Endometrium (tissue), 2 donors: ENCODE data around the gene COL18A1.

Experiments used
- FAIRE-seq: peaks from 2 replicates; lab custom pipeline; 2012; peaks lifted over from hg19 to GRCh38; lab: Jason Lieb, UNC
- donor health status: control.
- donor health status: control.

COL18A1 gene

DNA sequence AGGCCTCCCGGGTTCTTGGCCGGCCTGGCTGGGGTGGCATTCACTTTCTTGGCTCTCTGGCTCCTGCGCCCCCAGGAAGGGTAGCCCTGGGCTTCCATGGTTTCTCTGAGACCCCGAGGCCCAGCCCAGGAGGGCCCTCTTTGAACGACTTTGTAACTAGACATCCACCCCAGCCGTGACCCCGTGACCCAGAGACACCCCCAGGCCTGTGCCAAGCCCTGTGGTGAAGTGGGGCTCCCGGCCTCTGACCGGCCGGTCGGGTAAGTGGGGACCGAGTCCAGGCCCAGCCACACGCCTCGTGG is 64.0 kb downstream of the COL18A1 start:
- no peak for FAIRE-seq

DNA sequence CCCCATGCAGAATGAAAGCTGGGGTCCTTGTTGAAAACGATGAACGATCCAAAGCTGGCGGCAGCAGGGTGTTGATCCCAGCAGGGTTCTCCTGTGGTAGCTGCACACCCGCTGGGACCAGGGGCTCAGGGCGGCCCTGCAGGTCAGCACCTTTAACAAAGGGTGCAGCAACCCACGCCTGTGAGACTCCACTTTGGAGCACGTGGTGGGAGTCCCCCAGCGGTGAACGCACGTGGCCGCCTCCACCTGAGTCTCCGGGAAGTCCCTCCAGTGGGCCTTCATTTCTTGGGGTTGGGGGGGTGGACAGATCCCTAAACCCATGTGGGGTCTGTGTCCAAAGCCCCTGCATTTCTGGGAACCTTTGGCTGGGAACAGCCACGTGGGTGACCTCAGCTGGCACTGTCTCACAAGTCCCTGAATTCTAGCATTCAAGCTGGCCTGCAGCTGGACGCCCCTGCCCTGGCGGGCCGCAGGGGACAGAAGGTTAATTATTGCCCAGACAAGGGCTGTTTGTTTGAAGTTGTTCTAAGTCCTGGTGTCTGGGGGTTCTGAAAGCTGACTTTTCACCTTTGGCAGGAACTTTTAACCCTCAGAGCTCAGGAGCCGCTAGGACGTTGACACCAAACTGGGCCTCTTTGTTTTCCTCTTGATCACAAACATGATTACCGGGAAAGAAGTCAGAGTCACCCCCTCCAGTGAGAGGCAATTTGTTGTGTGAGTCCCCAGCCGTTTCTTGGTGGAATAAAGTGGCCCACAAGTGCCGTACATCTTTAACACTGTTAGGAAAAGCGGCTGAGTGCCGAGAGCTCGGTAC is 64.5 kb downstream of the COL18A1 start:
- FAIRE-seq = no peak

DNA sequence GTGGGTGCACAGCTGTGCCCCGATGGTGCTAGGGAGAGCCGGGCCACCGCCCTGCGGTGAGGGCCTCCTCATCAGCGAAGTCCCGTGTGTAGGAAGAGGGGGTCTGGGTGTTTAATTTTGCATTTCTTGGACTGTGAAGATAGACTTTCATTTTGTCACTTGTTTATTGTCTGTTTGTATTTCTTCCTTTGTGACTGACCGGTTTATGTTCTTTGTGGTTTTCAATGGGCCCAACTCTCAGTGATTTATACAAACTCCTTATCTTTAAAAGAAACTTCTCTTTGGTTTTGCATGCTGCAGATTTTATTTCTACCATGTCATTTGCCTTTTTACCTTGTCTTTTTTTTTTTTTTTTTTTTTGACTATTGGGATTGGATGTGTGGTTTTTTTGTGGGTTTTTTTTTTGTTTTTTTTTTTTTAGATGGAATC is 65.1 kb downstream of the COL18A1 start:
- FAIRE-seq = peak; percentile 70

DNA sequence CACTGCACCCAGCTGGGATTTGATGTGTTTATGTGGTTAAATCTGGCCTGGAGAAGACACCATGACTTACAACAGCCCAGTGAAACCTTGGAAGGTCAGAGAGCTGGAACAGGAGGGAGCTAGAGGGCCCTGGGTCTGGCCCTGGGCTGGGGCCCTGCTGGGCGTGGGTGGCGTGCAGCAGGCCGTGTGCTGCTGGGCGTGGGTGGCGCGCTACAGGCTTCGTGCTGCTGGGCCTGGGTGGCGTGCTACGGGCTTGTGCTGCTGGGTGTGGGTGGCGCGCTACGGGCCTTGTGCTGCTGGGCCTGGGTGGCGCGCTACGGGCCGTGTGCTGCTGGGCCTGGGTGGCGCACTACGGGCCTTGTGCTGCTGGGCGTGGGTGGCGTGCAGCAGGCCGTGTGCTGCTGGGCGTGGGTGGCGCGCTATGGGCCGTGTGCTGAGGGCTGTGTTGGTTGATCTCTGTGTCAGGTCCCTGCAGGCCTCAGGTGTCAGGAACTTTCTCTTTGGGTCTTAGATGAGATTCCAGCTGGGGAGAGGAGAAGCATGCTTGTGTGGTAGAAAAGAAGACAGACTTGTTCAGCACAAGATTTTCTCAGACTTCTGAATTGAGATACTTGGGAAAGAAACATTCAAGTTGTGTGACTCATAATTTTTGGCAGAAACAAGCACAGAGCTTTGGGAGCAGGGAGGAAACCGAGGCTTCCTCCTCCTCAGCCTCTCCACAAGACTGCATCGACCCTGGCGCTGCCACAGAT is 66.0 kb downstream of the COL18A1 start:
- peak; percentile 59 for FAIRE-seq

DNA sequence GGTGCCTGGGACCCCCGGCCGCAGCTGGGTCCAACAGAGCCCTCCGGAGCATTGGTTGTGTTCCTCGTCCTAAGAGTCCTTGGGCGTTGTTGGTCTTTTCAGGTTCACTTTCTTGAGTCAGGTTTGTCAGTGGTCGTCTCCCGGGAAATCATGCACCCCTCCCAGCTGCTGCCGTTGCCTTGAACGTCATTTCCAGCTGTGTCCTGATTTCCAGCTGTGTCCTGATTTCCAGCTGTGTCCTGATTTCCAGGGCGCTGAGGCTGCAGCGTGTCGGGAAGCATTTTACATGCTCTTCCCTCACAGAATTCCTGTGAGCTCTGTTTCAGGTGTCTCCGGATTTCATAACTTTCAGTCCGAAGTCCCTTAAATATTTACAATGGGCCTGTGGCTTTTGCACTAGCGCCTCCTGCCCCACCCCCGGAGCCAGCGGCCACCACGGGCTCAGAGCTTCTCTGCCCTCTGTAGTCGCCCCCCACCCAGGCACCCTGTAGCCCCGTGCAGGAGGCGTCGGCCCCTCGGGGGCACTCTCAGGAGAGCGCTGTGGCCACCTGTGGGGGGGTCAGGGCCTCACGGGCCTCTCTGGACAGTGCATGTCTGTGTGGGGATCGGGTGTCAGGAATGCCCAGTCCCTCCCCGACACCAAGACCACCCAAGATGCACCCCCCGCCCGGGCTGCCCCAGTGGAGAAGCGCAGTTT is 66.7 kb downstream of the COL18A1 start:
- FAIRE-seq = no peak

DNA sequence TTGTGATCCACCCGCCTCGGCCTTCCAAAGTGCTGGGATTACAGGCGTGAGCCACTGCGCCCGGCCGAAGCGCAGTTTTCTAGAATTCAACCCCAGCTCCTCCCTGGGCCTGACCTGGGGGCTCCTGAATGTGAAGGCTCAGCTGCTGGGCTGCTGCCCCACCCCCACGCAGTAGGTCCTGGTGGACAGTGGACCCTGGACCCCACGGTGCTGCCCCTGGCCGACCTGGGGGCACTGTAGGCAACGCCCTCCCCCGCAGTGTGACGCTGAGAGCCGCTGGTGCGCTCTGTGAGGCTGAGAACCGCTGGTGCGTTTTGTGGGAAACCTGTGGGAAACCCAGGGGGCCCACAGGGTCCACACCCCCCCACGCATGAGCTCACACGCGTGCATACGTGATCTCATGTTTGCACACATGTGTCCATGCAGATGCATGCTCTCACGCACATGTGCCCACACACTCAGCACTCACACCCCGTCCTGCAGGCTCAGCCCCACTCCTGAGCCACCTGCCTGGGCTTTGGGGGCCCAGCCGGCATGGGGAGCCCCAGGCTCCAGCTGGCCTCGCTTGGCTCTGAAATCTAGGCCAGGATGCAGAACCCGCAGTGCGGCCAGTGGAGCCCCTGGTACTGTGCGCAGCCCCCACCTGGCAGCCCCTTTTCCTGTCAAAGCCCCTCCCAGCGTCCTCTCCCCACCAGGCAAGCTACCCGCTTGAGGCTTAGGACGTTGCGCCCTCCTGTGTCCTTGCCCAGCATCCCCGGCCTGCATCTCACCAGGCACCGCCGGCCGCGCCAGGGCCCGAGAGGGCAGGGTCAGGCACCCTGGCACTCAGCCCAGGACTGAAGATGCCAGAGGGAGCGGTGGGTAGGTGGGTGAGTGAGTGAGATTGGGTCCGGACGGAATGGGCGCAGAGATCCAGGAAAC is 67.7 kb downstream of the COL18A1 start:
- no peak for FAIRE-seq

DNA sequence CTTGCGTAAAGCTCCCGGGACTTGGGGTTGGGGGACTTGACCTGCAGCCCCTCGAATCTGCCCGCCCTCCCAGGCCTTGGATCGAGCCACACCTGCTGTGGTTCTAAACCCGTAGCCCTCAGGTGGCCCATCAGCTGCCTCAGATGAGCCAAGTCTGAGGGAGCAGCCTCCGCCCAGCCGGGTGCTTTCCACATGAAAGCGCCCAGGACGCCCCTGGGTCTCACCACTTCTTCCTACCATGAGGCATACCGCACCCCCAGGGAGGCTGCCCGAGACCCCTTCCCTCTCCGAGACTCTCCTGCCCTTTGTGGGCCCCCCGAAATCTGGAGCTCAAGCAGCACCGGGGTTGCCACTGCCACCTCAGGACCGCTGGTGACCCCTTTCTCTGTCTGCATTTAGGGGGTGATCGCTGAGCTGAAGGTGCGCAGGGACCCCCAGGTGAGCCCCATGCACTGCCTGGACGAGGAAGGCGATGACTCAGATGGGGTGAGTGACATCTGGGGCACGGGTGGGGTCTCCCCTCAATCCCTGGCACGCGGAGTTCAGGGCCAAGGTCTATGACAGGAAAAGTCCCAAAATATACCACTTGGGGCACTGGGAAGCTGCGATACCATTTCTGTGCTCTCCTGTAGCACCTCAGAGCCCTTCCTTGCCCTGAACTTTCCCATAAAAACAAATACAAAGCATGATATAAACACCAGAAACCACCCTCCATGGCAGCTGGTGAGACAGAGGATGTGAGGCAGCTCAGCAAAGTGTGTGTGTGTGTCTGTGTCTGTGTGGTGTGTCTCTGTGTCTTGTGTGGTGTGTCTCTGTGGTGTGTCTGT is 68.7 kb downstream of the COL18A1 start:
- FAIRE-seq = no peak

DNA sequence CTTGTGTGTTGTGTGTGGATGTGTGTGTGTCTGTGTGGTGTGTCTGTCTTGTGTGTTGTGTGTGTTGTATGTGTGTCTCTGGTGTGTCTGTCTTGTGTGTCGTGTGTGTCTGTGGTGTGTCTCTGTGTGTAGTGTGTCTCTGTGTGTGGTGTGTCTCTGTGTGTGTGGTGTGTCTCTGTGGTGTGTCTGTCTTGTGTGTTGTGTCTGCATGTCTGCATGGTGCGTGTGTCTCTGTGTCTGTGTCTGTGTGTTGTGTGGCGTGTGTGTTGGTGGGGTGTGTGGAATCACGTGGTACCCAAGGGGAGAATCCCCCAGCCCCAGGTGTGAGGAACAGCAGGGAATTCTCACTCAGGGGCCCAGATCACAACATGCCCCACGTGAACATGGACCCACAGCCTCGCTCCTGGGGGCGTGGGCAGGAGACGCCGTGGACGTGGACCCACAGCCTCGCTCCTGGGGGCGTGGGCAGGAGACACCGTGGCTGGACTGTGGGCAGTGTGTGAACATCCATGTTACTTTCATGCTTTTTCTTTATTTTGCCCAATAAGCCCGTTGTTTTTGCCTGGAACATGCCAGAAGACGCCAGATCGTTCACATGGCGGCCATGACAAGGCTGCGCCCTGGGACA is 69.5 kb downstream of the COL18A1 start:
- no peak for FAIRE-seq

DNA sequence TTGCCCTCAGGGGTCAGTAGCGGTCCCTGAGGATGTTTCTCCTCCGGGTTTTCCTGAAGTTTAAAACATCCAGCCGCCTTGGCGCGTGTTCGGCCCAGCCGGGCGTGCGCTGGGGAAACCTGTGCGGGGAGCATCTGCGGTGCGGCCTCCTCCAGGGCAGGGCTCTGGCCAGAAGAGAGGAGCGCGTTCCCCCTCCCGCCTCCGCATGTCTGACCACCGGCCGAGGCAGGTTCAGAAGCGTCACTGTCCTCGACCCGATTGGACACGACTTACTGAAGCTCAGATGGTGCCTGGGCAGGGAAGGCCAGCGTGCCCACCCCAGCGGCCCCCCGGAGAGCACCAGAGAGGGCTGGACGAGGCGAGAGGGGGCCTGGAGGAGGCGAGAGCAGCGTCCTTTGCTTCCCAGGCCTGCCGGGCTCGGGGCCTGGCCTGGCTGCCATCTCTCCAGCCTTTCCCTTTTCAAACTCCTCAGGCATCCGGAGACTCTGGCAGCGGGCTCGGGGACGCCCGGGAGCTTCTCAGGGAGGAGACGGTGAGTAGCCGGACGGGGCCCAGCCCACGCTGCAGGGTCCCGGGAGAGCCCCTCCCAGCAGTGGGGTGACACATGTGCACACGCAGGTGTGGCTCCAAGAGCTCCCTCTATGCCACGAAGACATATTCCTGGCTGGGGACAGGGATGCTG is 70.2 kb downstream of the COL18A1 start:
- FAIRE-seq = no peak

DNA sequence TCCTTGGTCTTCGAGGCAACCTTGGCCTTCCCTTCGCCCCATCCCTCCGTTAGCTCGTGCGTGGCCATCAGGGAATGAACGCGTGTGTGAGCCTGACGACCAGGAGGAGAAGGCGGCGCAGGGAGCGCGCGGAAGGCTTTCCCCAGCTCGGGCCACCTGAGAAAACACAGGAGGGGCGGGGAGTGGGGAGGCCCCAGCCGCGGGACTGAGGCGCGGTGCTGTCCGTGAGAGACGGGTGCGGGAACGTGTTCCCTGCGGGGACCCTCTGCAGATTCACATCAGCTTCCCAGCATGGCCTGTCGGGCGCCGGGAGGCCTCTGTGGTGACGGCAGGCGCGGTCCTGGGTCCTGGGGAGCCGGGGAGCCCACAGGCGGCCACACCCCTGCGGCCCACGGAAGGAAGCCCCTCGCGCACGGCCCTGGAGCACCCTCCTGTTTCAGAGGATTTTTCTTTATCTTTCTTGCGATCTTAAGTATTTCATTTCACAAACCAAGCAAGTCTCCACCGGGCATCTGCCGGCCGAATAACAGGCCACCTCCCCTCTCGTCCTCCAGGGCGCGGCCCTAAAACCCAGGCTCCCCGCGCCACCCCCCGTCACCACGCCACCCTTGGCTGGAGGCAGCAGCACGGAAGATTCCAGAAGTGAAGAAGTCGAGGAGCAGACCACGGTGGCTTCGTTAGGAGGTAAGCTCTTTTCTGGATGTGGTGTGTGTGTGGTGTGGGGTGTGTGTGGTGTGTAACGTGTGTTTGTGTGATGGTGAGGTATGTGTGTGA is 71.0 kb downstream of the COL18A1 start:
- no peak for FAIRE-seq

DNA sequence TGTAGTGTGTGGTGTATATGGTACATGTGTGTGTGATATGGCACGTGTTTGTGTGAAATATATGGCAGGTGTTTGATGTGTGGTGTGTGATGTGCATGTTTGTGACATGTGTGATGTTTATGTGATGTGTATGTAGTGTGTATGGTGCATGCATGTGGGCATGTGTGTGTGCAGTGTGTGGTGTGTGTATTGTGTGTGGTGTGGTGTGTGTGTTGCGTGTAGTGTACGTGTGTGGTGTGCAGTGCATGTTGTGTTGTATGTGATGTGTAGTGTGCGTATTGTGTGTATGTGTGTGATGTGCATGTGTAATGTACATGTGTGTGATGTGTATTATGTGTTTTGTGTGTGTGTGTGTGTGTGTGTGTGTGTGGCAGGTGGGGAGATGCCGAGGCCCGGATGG is 71.6 kb downstream of the COL18A1 start:
- FAIRE-seq = no peak

DNA sequence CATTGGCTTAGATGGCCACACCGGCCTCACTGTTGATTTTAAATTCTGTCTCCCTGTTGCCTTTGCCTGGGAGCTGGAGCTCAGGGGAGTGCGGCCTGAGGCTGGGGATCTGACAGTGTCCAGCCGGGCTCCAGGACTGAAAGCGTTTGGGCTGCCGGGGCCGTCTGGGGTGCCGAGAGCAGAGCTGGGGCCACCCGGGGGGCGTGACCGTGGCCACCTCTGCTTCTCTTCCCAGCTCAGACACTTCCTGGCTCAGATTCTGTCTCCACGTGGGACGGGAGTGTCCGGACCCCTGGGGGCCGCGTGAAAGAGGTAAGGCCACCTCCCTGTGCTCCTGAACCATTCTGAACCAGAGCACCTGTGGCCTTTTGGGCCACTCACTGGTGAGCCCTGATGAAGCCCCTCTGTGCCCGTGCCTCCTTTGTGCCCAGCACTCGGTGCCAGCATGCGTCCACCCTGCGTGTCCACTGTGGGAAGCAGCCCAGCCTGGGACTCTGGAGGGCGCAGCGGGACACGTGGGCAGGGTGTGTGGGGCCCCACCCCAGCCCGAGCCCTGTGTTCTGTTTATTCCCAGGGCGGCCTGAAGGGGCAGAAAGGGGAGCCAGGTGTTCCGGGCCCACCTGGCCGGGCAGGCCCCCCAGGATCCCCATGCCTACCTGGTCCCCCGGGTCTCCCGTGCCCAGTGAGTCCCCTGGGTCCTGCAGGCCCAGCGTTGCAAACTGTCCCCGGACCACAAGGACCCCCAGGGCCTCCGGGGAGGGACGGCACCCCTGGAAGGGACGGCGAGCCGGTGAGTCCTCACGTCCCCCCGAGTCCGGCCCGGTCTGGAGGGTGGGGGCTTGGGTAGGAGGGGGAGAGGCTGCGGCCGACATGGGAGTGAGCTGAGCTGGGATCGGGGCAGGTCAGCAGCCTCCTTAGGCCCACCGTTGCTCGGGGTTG is 72.5 kb downstream of the COL18A1 start:
- no peak for FAIRE-seq

DNA sequence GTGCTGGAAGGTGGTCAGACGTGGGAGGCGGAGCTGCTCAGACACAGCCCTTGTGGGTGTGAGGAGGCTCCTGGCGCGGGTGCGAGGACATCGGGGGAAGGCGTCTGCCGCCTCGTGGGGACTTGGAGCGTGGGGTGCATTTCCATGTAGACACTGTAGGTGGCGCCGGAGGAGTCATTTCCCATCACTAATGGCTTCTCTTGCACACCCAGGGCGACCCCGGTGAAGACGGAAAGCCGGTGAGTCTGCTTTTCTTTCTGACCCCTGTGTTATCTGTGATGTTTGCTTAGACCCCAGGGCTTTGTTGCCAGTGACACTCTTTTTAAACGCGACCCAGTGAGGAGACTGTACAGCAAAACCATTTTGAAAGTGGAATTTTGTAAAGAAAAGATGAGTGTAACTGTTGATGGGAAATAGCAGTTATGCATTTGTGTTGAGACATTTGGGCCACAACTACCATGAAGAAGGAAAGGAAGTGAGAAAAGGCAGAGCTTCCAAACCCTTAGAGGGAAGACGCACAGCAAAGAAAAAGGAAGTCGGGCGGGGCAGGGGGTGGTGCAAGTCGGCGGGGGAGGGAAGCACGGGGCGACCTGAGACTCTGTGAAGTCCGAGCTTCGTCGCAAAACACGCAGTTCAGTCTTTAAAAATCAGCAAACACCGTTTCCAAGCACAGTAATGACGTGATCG is 73.3 kb downstream of the COL18A1 start:
- FAIRE-seq = no peak

DNA sequence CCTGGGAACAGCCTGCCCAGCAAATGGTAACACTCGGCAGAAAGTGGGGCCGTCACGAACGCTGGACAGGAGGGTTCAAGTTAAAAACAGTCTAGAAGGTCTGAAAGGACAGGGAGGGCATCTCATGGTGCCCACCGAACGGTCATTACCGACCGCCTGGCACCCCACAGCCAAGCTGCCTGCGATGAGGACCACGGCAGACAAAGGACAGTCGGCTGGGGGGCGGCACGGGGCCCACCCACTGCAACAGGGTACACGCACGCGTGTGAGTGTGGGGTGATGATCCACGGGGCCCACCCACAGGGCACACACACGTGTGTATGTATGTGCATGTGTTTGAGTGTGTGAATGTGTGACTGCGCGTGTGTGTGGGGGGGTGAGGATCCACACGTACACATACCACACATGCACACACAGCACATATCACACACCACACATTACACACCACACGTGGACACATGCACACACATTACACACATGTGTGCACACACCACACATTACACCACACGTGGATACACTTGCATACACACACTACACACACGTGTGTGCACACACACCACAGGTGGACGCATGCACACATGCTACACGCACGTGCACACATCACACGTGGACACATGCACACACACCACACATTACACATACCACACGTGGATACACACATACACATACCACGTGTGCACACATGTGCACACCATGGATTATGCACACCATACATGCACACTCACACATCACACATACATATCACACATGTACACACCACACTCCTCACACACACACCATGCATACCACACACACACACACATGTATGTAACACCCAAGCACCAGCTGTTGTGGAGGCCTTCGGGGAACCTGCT is 74.1 kb downstream of the COL18A1 start:
- FAIRE-seq = no peak

DNA sequence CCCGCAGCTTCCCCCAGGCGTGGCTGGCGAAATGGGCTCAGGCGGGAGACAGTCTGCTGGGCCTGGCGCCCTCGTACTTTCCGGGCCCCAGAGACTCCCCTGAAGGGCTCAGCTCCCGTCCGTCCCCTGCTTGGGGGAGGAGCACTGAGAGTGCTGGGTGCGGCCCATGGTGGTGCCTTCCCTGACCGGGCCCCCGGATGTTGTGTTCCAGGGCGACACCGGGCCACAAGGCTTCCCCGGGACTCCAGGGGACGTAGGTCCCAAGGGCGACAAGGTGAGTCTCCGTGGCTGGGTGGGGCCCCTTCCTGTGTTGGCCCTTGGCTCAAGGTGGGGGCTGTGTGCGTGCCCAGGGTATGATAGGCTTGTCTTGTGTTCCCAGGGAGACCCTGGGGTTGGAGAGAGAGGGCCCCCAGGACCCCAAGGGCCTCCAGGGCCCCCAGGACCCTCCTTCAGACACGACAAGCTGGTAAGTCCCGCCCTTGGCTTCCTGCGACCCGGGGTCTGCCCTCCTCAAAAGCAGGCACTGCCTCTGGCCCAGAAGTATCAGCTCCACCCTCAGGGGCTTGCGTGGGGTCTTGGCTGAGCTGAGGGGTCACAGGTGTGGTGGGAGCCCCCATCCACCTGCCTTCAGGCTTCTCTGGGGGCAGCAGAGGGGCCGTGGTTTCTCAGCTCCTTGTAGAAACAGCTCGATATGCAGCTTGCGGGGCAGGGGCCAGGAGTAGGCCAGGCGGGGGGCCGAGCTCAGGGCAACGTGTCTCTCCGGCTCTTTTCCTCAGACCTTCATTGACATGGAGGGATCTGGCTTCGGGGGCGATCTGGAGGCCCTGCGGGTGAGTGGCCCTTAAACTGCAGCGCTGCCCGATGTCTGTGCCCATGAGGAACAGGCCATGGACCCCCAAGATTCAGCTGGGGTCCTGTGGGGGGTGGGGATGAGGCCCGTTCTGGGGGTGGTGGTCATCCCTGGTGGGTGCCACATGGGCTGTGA is 75.0 kb downstream of the COL18A1 start:
- FAIRE-seq = no peak
